ENCODE data around the gene GPR55. TPM values are rescaled to one million over a fixed set of nuclear protein-coding genes. Genes with fewer than 3 reads are reported as not detected.

GPR55 gene
- polyA plus RNA-seq, 1 donor from 2014 or later: 1.9 TPM

GRCh38 chr2:230922951-230923717 is 1.9 kb downstream of the GPR55 start:
- Mint-ChIP-seq H3K4me1 (peaks cover 25 to 38% (median 28%) of the 10 kb centered on the region in 3 donors), H3K36me3 (no peaks in the 10 kb centered on the region), H3K27me3 (no peaks in the 10 kb centered on the region), H3K4me3 (peak overlapping the region in 3 of 4 donors; percentile 12 to 97 (median 60)), H3K9me3 (no peaks in the 10 kb centered on the region), H3K27ac (peak overlapping the region in 1 of 3 donors; percentile 50)

DNA sequence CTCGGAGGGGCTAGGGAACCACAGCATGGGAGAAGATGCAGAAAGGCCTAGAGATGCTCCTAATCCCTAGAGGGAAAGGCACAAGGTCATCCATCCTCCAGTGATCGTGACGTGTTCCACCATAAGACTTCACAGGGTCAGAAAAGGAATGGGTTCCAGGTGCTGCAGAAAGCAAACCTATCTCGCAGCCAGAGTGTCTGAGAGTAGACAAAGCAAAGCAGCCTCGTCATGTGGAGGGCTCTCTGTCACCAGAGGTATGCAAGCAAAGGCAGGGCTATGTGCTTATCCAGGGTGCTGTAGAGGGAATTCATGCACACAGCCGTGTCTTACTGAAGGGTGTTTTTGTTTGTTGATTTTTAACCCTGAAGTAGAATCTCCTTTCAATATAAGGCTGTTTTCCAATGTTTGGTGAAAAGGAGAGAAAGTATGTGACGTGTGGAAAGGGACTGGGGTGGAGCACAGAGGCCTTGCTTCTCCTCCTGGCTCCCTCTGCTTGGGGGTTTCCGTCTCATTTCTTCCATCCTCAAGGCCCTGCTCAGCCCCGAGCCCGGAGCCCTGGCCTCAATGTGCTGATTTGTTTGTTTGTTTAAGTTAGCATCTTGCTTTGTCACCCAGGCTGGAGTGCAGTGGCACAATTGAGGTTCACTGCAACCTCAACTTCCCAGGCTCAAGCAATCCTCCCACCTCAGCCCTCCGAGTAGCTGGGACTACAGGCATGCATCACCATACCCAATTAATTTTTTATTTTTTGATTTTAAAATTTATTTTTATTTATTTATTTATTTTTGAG is 3.0 kb downstream of the GPR55 start:
- Mint-ChIP-seq H3K4me3 (peak overlapping the region in 2 of 4 donors; percentile 44 to 49), H3K27ac (peak overlapping the region in 1 of 3 donors; percentile 62), H3K36me3 (no peaks in the 10 kb centered on the region), H3K27me3 (peaks cover 2% of the 10 kb centered on the region), H3K9me3 (no peaks in the 10 kb centered on the region), H3K4me1 (peaks cover 27 to 41% (median 30%) of the 10 kb centered on the region in 3 donors)

- Mint-ChIP-seq H3K4me1 (peaks cover 26 to 37% (median 28%) of the 10 kb centered on the region in 3 donors), H3K27ac (peak overlapping the region in 1 of 3 donors; percentile 76), H3K27me3 (peaks cover 2% of the 10 kb centered on the region), H3K36me3 (no peaks in the 10 kb centered on the region), H3K4me3 (peak overlapping the region; percentile 45 to 93 (median 55)), H3K9me3 (no peaks in the 10 kb centered on the region)
These were observed 4.9 kb downstream of the GPR55 start for GRCh38 chr2:230920167-230920566.

- Mint-ChIP-seq H3K9me3 (no peaks in the 10 kb centered on the region), H3K27ac (no peak overlapping the region), H3K27me3 (peaks cover 2% of the 10 kb centered on the region), H3K4me1 (peaks cover 22 to 32% (median 26%) of the 10 kb centered on the region in 3 donors), H3K4me3 (no peak overlapping the region), H3K36me3 (no peaks in the 10 kb centered on the region)
These were observed 5.4 kb downstream of the GPR55 start for GRCh38 chr2:230919681-230920080.

DNA sequence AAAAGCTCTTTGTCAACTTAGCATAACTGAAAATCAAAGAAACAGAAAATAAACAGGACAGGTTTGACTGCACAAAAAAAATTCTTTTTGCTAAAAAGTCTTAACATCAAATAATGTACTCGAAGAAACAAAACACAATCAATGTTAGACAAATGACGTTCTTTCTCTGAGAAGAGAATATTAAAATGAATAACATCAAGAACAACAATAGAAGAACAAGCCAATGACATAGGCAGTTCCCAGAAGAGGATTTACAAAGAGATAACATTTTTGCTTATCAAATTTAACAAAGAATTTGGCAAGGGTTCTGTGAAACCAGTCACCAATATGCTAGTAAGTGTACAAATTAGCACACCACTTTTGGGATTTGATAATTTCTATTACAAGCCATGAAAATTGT is 5.8 kb downstream of the GPR55 start:
- H3K27ac Mint-ChIP-seq: no peak overlapping the region
- H3K4me1 Mint-ChIP-seq: peaks cover 20 to 28% (median 22%) of the 10 kb centered on the region in 3 donors
- H3K9me3 Mint-ChIP-seq: no peaks in the 10 kb centered on the region
- peaks cover 3% of the 10 kb centered on the region for H3K27me3 Mint-ChIP-seq
- no peaks in the 10 kb centered on the region for H3K36me3 Mint-ChIP-seq
- peak overlapping the region in 1 of 4 donors; percentile 41 for H3K4me3 Mint-ChIP-seq

- peaks cover 15 to 31% (median 20%) of the 10 kb centered on the region in 3 donors for H3K4me1 Mint-ChIP-seq
- no peaks in the 10 kb centered on the region for H3K9me3 Mint-ChIP-seq
- no peak overlapping the region for H3K4me3 Mint-ChIP-seq
- no peak overlapping the region for H3K27ac Mint-ChIP-seq
- peaks cover 3% of the 10 kb centered on the region for H3K27me3 Mint-ChIP-seq
- H3K36me3 Mint-ChIP-seq: no peaks in the 10 kb centered on the region
These were observed 8.8 kb downstream of the GPR55 start for GRCh38 chr2:230916218-230916617.

DNA sequence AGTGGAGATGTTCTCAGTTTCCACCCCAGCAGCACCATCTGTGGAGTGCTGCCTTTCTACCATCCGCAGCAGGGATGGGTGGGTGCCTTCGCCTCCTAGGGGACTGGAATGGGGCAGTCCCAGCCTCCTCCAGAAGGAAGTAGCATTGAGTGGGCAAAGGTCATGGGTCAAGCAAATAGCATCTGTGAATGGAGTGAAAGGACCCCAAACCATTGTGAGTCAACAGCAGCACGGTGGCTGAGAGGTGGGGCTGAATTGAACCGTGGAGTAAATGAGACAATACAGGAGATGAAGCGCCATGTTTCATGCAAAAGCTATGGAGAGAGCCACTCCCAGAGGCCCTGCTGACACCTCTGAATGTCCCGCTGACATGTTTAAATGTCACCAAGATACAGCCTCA is 9.7 kb downstream of the GPR55 start:
- Mint-ChIP-seq H3K4me3 (no peak overlapping the region), H3K9me3 (no peaks in the 10 kb centered on the region), H3K36me3 (no peaks in the 10 kb centered on the region), H3K4me1 (peaks cover 9 to 26% (median 16%) of the 10 kb centered on the region in 3 donors), H3K27me3 (peaks cover 3% of the 10 kb centered on the region), H3K27ac (no peak overlapping the region)

- Mint-ChIP-seq H3K9me3 (no peaks in the 10 kb centered on the region), H3K4me3 (no peak overlapping the region), H3K27ac (no peak overlapping the region), H3K4me1 (peaks cover 7 to 22% (median 12%) of the 10 kb centered on the region in 3 donors), H3K36me3 (no peaks in the 10 kb centered on the region), H3K27me3 (peaks cover 3% of the 10 kb centered on the region)
These were observed 10.2 kb downstream of the GPR55 start for GRCh38 chr2:230914886-230915285.

DNA sequence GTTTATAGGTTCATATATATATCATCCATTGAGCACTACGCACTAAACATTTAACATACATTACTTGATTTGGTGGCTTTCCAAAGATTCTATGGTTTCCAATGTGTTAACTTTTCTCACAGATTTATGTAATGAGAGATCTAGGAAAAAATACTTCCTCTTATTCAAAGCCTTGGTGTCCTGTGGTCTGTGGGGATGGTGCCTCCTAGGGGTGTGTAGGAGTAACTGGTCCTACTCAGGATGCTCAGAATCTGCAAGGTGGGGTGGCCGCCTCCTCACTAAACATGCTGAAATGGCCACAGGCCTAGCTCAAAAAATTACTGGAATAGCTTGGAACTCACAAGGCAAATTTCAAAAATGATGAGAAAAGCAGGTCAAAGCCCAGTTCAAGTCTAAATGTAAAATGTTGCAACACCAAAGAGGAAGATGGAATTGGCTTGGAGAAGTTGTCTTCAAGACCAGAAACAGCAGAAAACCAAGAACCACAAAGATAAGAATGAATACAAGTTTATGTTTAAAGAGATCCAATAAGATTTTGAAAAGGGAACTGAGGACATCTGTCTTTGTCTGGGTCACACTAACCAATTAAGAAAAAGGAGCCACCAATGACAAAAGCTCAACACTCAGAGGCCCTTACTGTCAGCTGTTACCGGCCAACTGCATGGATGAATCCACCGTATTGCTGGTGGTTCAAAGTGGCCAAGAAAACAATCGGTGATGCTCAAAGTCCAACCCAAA is 11.5 kb downstream of the GPR55 start:
- Mint-ChIP-seq H3K4me1 (peaks cover 14 to 19% (median 18%) of the 10 kb centered on the region in 3 donors), H3K27me3 (peaks cover 3% of the 10 kb centered on the region), H3K27ac (peak overlapping the region in 1 of 3 donors; percentile 5), H3K4me3 (no peak overlapping the region), H3K9me3 (no peaks in the 10 kb centered on the region), H3K36me3 (peaks cover 2% of the 10 kb centered on the region)

- H3K9me3 Mint-ChIP-seq: no peaks in the 10 kb centered on the region
- H3K4me3 Mint-ChIP-seq: no peak overlapping the region
- peaks cover 12 to 21% (median 15%) of the 10 kb centered on the region in 3 donors for H3K4me1 Mint-ChIP-seq
- peaks cover 2% of the 10 kb centered on the region for H3K36me3 Mint-ChIP-seq
- no peak overlapping the region for H3K27ac Mint-ChIP-seq
- H3K27me3 Mint-ChIP-seq: peaks cover 3% of the 10 kb centered on the region
These were observed 12.3 kb downstream of the GPR55 start for GRCh38 chr2:230912724-230913123.

GRCh38 chr2:230912046-230912445 is 13.0 kb downstream of the GPR55 start:
- Mint-ChIP-seq H3K27ac (no peak overlapping the region), H3K4me3 (no peak overlapping the region), H3K9me3 (no peaks in the 10 kb centered on the region), H3K4me1 (peaks cover 12 to 21% (median 15%) of the 10 kb centered on the region in 3 donors), H3K27me3 (peaks cover 1% of the 10 kb centered on the region), H3K36me3 (peaks cover 2% of the 10 kb centered on the region)

DNA sequence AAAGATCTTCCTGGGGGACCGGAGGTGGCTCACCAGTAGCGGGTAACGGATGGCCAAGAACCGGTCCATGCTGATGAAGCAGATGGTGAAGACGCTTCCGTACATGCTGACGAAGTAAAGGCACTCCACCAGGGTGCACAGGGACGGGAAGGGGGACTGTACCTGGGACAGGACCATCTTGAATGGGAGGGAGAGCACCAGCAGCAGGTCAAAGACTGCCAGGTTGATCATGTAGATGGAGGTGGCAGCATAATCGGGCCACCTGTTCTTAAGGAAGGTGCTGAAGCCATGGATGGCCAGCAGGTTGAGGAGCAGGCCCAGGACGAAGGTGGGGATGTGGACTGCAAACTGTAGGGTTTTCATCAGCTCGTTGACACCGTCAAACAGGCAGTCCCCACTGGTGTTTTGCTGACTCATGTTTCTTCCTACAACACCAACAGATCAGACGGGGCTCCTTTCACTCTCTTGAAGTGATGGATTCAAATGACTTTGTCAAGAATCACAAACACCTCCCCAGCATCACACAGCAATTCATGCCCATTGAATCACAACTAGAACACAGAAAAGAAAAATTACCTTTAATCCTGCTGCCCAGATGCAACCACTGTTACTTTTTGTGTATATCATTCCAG is 14.4 kb downstream of the GPR55 start:
- Mint-ChIP-seq H3K9me3 (no peaks in the 10 kb centered on the region), H3K4me3 (no peak overlapping the region), H3K4me1 (peaks cover 15 to 18% (median 16%) of the 10 kb centered on the region in 3 donors), H3K27ac (no peak overlapping the region), H3K36me3 (peaks cover 2% of the 10 kb centered on the region), H3K27me3 (peaks cover 1% of the 10 kb centered on the region)

- H3K9me3 Mint-ChIP-seq: no peaks in the 10 kb centered on the region
- peak overlapping the region in 1 of 4 donors; percentile 49 for H3K4me3 Mint-ChIP-seq
- H3K36me3 Mint-ChIP-seq: peaks cover 2% of the 10 kb centered on the region
- H3K4me1 Mint-ChIP-seq: peaks cover 15 to 18% (median 16%) of the 10 kb centered on the region in 3 donors
- peaks cover 1% of the 10 kb centered on the region for H3K27me3 Mint-ChIP-seq
- peak overlapping the region in 1 of 3 donors; percentile 40 for H3K27ac Mint-ChIP-seq
These were observed 15.0 kb downstream of the GPR55 start for GRCh38 chr2:230909841-230910545.
